Endothelial cell (in vitro differentiated cells): ENCODE measurements around the gene GRIK5. TPM values are rescaled to one million over a fixed set of nuclear protein-coding genes. Genes with fewer than 3 reads are reported as not detected.

Experiments used
- total RNA-seq: library from RNA; stranded (reverse); fragmentation: NEBNext Ultra II Directional; extraction: Animal tissue kit (Norgen Biotek cat#: 25700); gene quantifications from one replicate; pipeline ENCODE4 v1.2.1, GENCODE V29; 2021; ENCODE audit not compliant: unreplicated experiment

The GRIK5 gene
- total RNA-seq, 1 donor from 2014 or later = 18.4 TPM

Other genes with a start within 250 kb of the GRIK5 start
- gene LYPD4, start 225.5 kb downstream of the GRIK5 start, total RNA-seq = not detected
- not detected for gene DMRTC2, start 225.2 kb downstream of the GRIK5 start, total RNA-seq
- gene RPS19, start 210.0 kb downstream of the GRIK5 start, total RNA-seq = 3,886 TPM
- 1.1 TPM for gene CD79A, start 192.9 kb downstream of the GRIK5 start, total RNA-seq
- 113 TPM for gene ARHGEF1, start 187.0 kb downstream of the GRIK5 start, total RNA-seq
- 0.46 TPM for gene ERFL, start 141.8 kb downstream of the GRIK5 start, total RNA-seq
- 146 TPM for gene RABAC1, start 110.9 kb downstream of the GRIK5 start, total RNA-seq
- not detected for gene ATP1A3, start 76.0 kb downstream of the GRIK5 start, total RNA-seq
- gene ZNF574, start 6.0 kb upstream of the GRIK5 start, total RNA-seq = 19.7 TPM
- 5.7 TPM for gene POU2F2, start 62.2 kb upstream of the GRIK5 start, total RNA-seq
- gene DEDD2, start 147.5 kb upstream of the GRIK5 start, total RNA-seq = 27.1 TPM
- 13.9 TPM for gene ZNF526, start 150.1 kb upstream of the GRIK5 start, total RNA-seq
- gene GSK3A, start 172.4 kb upstream of the GRIK5 start, total RNA-seq = 54.4 TPM
- 109 TPM for gene ERF, start 184.9 kb upstream of the GRIK5 start, total RNA-seq
- 85.7 TPM for gene CIC, start 199.0 kb upstream of the GRIK5 start, total RNA-seq
- gene PRR19, start 231.9 kb upstream of the GRIK5 start, total RNA-seq = 1.1 TPM
- 61.4 TPM for gene PAFAH1B3, start 232.4 kb upstream of the GRIK5 start, total RNA-seq
- gene TMEM145, start 243.1 kb upstream of the GRIK5 start, total RNA-seq = 3.9 TPM